T47D (cell line): ENCODE results near the gene TBC1D16.

Experiments
- DNase-seq, 2 experiments: peaks; one replicate each; pipeline versions ENCODE4 v3.0.0 to v3.0.0-alpha.2; 2011 to 2012; ENCODE audit warnings: low read depth in 1 of 2, low spot score in 1 of 2
- JUND ChIP-seq: IDR thresholded peaks from 2 replicates; pipeline ENCODE4 v1.6.1; 2012; ENCODE audit warnings: low read depth
- in situ Hi-C: cut with HindIII; loops from 2 replicates; pipeline ENCODE4 v1.10.0; 2016; ENCODE audit warnings: low sequenced_read_pairs, low pct_unique_long_range_greater_than_20kb

Gene TBC1D16

GRCh38 chr17:80035687-80035936, at the start of gene TBC1D16:
TBC1D16 (minus strand) TSS chr17:80035872; CDS start chr17:80013547, 22,325 bp downstream.
- in situ Hi-C loops: no loop called here
- DNase-seq: no peak
- TF ChIP-seq JUND: no peak

GRCh38 chr17:80084773-80085172, 49.1 kb upstream of the TBC1D16 start:
- in situ Hi-C loops: no loop called here
- DNase-seq: no peak
- TF ChIP-seq JUND: no peak

GRCh38 chr17:80083136-80083661, 47.5 kb upstream of the TBC1D16 start:
- no peak for TF ChIP-seq JUND
- no peak for DNase-seq
- in situ Hi-C loops: no loop called here

- in situ Hi-C loops: no loop called here
- no peak for TF ChIP-seq JUND
- DNase-seq: peak; percentile 85 to 88
These were observed 46.9 kb upstream of the TBC1D16 start for GRCh38 chr17:80082403-80083135.

GRCh38 chr17:80081596-80081995, 45.9 kb upstream of the TBC1D16 start:
- no peak for DNase-seq
- TF ChIP-seq JUND: no peak
- in situ Hi-C loops: no loop called here

- no peak for DNase-seq
- in situ Hi-C loops: no loop called here
These were observed 44.4 kb upstream of the TBC1D16 start for GRCh38 chr17:80080081-80080480.

GRCh38 chr17:80072410-80072809, 36.7 kb upstream of the TBC1D16 start:
- in situ Hi-C loops: no loop called here
- DNase-seq: no peak
- TF ChIP-seq JUND: no peak

More at GRCh38 chr17:80080081-80080480, 44.4 kb upstream of the TBC1D16 start:
- TF ChIP-seq JUND: no peak

GRCh38 chr17:80071116-80071841, 35.6 kb upstream of the TBC1D16 start:
- TF ChIP-seq JUND: no peak
- in situ Hi-C loops: no loop called here
- DNase-seq: peak in 1 of 2 experiments; percentile 36

- DNase-seq: no peak
- TF ChIP-seq JUND: no peak
- in situ Hi-C loops: no loop called here
These were observed 34.9 kb upstream of the TBC1D16 start for GRCh38 chr17:80070375-80071115.

GRCh38 chr17:80068301-80069222, 32.9 kb upstream of the TBC1D16 start:
- TF ChIP-seq JUND: no peak
- in situ Hi-C loops: no loop called here
- peak in 1 of 2 experiments; percentile 67 for DNase-seq

GRCh38 chr17:80067393-80067986, 31.8 kb upstream of the TBC1D16 start:
- TF ChIP-seq JUND: no peak
- no peak for DNase-seq
- in situ Hi-C loops: no loop called here
